Skeletal muscle cell (primary cell): ENCODE data around the gene PLEKHO2.

Experiments
- DNase-seq: peaks from one replicate; pipeline ENCODE4 v3.0.0-alpha.2; 2010; ENCODE audit warnings: low read depth
- H3K4me3 ChIP-seq: 2 replicates; pipeline ENCODE4 v1.5.1; 2011; ENCODE audit warnings: low read depth, mild to moderate bottlenecking, control low read depth, low read length, moderate library complexity

Gene PLEKHO2

GRCh38 chr15:64824929-64825430, 16.7 kb upstream of the PLEKHO2 start:
- H3K4me3 ChIP-seq = peak overlapping the region; percentile 58
- DNase-seq = no peak

GRCh38 chr15:64825431-64826294, 16.1 kb upstream of the PLEKHO2 start, which contains the start of gene PIF1:
TSS of gene PIF1 (minus strand) at chr15:64825647. CDS start at chr15:64824335, 1,312 bp downstream.
- peak within 1 kb of the TSS; percentile 58 for H3K4me3 ChIP-seq
- DNase-seq = peak; percentile 96

- DNase-seq = no peak
Measured at GRCh38 chr15:64828985-64829384, 12.7 kb upstream of the PLEKHO2 start.

GRCh38 chr15:64833690-64834089, 8.0 kb upstream of the PLEKHO2 start:
- H3K4me3 ChIP-seq = no peak overlapping the region
- no peak for DNase-seq

More at GRCh38 chr15:64828985-64829384, 12.7 kb upstream of the PLEKHO2 start:
- H3K4me3 ChIP-seq = no peak overlapping the region

- H3K4me3 ChIP-seq = peak overlapping the region; percentile 6
- no peak for DNase-seq
Measured at GRCh38 chr15:64836023-64836536, 5.6 kb upstream of the PLEKHO2 start.

GRCh38 chr15:64837502-64837901, 4.2 kb upstream of the PLEKHO2 start:
- no peak overlapping the region for H3K4me3 ChIP-seq
- no peak for DNase-seq

- peak overlapping the region; percentile 63 for H3K4me3 ChIP-seq
- no peak for DNase-seq
Measured at GRCh38 chr15:64841060-64841343, 713 bp upstream of the PLEKHO2 start.

GRCh38 chr15:64842096-64842939, 603 bp downstream of the PLEKHO2 start:
- H3K4me3 ChIP-seq = peak overlapping the region; percentile 94
- DNase-seq = no peak

- DNase-seq = no peak
- H3K4me3 ChIP-seq = peak overlapping the region; percentile 94
Measured at GRCh38 chr15:64842986-64843561, 1.4 kb downstream of the PLEKHO2 start.

GRCh38 chr15:64843991-64844390, 2.3 kb downstream of the PLEKHO2 start:
- no peak for DNase-seq

GRCh38 chr15:64844576-64845145, 2.9 kb downstream of the PLEKHO2 start:
- H3K4me3 ChIP-seq = peak overlapping the region; percentile 20
- no peak for DNase-seq

More at GRCh38 chr15:64843991-64844390, 2.3 kb downstream of the PLEKHO2 start:
- H3K4me3 ChIP-seq = peak overlapping the region; percentile 20

GRCh38 chr15:64845183-64845611, 3.5 kb downstream of the PLEKHO2 start:
- peak overlapping the region; percentile 20 for H3K4me3 ChIP-seq
- no peak for DNase-seq

- DNase-seq = no peak
- no peak overlapping the region for H3K4me3 ChIP-seq
Measured at GRCh38 chr15:64845831-64846595, 4.3 kb downstream of the PLEKHO2 start.

- no peak overlapping the region for H3K4me3 ChIP-seq
- no peak for DNase-seq
Measured at GRCh38 chr15:64847016-64847415, 5.3 kb downstream of the PLEKHO2 start.

GRCh38 chr15:64847448-64847847, 5.7 kb downstream of the PLEKHO2 start:
- no peak for DNase-seq
- no peak overlapping the region for H3K4me3 ChIP-seq

GRCh38 chr15:64847876-64848716, 6.4 kb downstream of the PLEKHO2 start:
- H3K4me3 ChIP-seq = no peak overlapping the region
- DNase-seq = no peak

GRCh38 chr15:64850778-64851502, 9.2 kb downstream of the PLEKHO2 start:
- no peak for DNase-seq
- H3K4me3 ChIP-seq = no peak overlapping the region
